Measurements from ENCODE around the gene CKMT1A.

The CKMT1A gene

GRCh38 chr15:43748376-43748775 is 54.7 kb downstream of the CKMT1A start:
- no peak for DNase-seq (ENCODE audit: low read depth)

All from stimulated activated CD8-positive, alpha-beta memory T cell treated with anti-CD3 and anti-CD28 coated beads, Interleukin-12 subunit alpha, Interleukin-12 subunit beta, amount 100 ng/mL, for 1 hour (primary cell).